D721Med (cell line): Measurements from ENCODE around the gene ANAPC13.
A peak's percentile ranks its signal among the peaks of the same experiment; 100 is the strongest.

Source experiments
- DNase-seq: peaks from one replicate; pipeline ENCODE4 v3.0.0; 2011; ENCODE audit warnings: low spot score; ENCODE audit not compliant: insufficient read length
- FAIRE-seq: peaks from 2 replicates; lab custom pipeline; 2011; peaks lifted over from hg19 to GRCh38; lab: Jason Lieb, UNC
- CTCF ChIP-seq: IDR thresholded peaks from 2 replicates; pipeline ENCODE4 v1.5.1; 2012; ENCODE audit warnings: mild to moderate bottlenecking, control low read depth; ENCODE audit not compliant: insufficient read depth; ENCODE audit errors: missing control alignments

Gene ANAPC13

DNA sequence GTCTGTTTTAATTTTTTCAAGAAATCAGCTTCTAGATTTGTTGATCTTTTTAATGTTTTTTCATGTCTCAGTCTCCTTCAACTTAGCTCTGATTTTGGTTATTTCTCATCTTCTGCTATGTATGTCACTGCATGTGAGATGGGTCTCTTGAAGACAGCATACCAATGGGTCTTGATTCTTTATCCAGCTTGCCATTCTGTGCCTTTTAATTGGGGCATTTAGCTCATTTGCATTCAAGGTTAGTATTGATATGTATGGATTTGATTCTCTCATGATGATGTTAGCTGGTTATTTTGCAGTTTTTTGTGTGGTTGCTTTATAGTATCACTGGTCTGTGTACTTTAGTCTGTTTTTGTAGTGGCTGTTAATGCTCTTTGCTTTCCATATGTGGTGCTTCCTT is 39.5 kb upstream of the ANAPC13 start:
- no peak for TF ChIP-seq CTCF
- no peak for DNase-seq
- no peak for FAIRE-seq

DNA sequence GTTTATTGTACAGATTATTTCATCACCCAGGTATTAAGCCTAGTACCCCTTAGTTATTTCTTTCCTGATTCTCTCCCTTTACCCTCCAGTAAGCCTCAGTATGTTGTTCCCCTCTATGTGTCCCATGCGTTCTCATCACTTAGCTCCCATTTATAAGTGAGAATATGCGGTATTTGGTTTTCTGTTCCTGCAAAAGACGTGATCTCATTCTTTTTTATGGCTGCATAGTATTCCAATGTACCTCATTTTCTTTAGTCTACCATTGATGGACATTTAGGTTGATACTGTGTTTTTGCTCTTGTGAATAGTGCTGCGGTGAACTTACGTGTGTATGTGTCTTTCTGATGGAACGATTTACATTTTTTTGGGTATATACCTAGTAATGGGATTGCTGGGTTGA is 36.8 kb upstream of the ANAPC13 start:
- FAIRE-seq (no peak), DNase-seq (no peak)
- no peak for TF ChIP-seq CTCF

GRCh38 chr3:134517791-134518190 is 32.0 kb upstream of the ANAPC13 start:
- FAIRE-seq (no peak), DNase-seq (no peak)
- TF ChIP-seq CTCF: no peak

GRCh38 chr3:134516905-134517304 is 31.1 kb upstream of the ANAPC13 start:
- FAIRE-seq (peak; percentile 95), DNase-seq (no peak)
- no peak for TF ChIP-seq CTCF

GRCh38 chr3:134511500-134511899 is 25.7 kb upstream of the ANAPC13 start:
- FAIRE-seq (no peak), DNase-seq (no peak)
- no peak for TF ChIP-seq CTCF

DNA sequence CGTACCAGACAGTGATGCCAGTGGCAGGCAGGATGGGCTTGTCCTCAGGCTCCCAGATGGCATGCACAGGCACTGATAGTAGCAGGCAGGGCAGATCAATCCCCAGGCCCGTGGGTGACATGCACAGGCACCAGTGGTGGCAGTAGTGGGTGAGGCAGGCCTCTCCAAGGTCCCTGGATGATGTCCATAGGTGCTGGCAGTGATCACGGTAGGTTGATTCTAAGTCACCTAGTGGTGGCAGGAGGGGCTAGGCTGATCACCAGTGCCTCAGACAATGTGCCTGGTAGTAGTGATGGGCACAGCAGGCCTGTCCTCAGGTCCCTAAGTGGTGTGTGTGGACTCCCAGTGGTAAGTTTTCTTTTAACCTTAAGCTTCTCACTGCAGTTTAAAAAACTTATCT is 19.7 kb upstream of the ANAPC13 start:
- TF ChIP-seq CTCF: no peak
- FAIRE-seq (no peak), DNase-seq (no peak)

GRCh38 chr3:134504132-134504531 is 18.3 kb upstream of the ANAPC13 start:
- TF ChIP-seq CTCF: no peak
- FAIRE-seq: no peak
- no peak for DNase-seq
